ENCODE data around the gene SLC1A4.

GRCh38 chr2:64970495-64970894 is 18.7 kb upstream of the SLC1A4 start:
- TF ChIP-seq CTCF (IDR thresholded peaks at IDR 0.05) (no peak), POLR2A (IDR thresholded peaks at IDR 0.05) (no peak)
